MM.1S (cell line): Measurements from ENCODE around the gene MTHFD1L.

ENCODE experiments used
- DNase-seq: peaks from one replicate; pipeline ENCODE4 v3.0.0-alpha.2; 2015
- H2AFZ ChIP-seq: fragments of 300-600 bp; sonication (generic); 2 replicates; pipeline ENCODE4 v1.6.0; 2016; ENCODE audit warnings: antibody characterized with exemption, low read length
- H3F3A ChIP-seq: fragments of 300-600 bp; sonication (generic); 2 replicates; pipeline ENCODE4 v1.6.1; 2016; ENCODE audit warnings: mild to moderate bottlenecking, antibody characterized with exemption, low read length, moderate library complexity, mixed read lengths; ENCODE audit not compliant: insufficient read depth
- H3K27ac ChIP-seq: fragments of 300-600 bp; sonication (generic); 2 replicates; pipeline ENCODE4 v1.5.1; 2016; ENCODE audit warnings: mild to moderate bottlenecking, low read length
- H3K27me3 ChIP-seq: fragments of 300-600 bp; sonication (generic); replicated peaks from 2 replicates; pipeline ENCODE4 v1.6.0; 2016; ENCODE audit warnings: low read length; ENCODE audit not compliant: insufficient read depth
- H3K36me3 ChIP-seq: fragments of 300-600 bp; sonication (generic); replicated peaks from 2 replicates; pipeline ENCODE4 v1.6.1; 2016; ENCODE audit warnings: mild to moderate bottlenecking, low read length, mixed read lengths; ENCODE audit not compliant: insufficient read depth
- H3K4me1 ChIP-seq: fragments of 300-600 bp; sonication (generic); 2 replicates; pipeline ENCODE4 v1.6.1; 2016; ENCODE audit warnings: low read length, mixed read lengths
- H3K4me2 ChIP-seq: fragments of 300-600 bp; sonication (generic); 2 replicates; pipeline ENCODE4 v1.6.0; 2016; ENCODE audit warnings: low read depth, low read length
- H3K4me3 ChIP-seq: fragments of 300-600 bp; sonication (generic); 2 replicates; pipeline ENCODE4 v1.5.1; 2016; ENCODE audit warnings: low read length, mixed read lengths
- H3K79me2 ChIP-seq: fragments of 300-600 bp; sonication (generic); 2 replicates; pipeline ENCODE4 v1.6.1; 2016; ENCODE audit warnings: mixed run types, low read length, mixed read lengths
- H3K9ac ChIP-seq: fragments of 300-600 bp; sonication (generic); 2 replicates; pipeline ENCODE4 v1.6.1; 2016; ENCODE audit warnings: low read length, mixed read lengths
- H3K9me2 ChIP-seq: fragments of 300-600 bp; sonication (generic); replicated peaks from 2 replicates; pipeline ENCODE4 v1.6.1; 2016; ENCODE audit warnings: mild to moderate bottlenecking, low read length, mixed read lengths; ENCODE audit not compliant: insufficient read depth
- H3K9me3 ChIP-seq: fragments of 300-600 bp; sonication (generic); replicated peaks from 2 replicates; pipeline ENCODE4 v1.6.1; 2016; ENCODE audit warnings: mild to moderate bottlenecking, low read length, mixed read lengths; ENCODE audit not compliant: insufficient read depth
- H4K20me1 ChIP-seq: fragments of 300-600 bp; sonication (generic); 2 replicates; pipeline ENCODE4 v1.6.1; 2016; ENCODE audit warnings: mild to moderate bottlenecking, low read length, moderate library complexity, mixed read lengths; ENCODE audit not compliant: insufficient read depth
- CTCF ChIP-seq: fragments of 300-600 bp; sonication (generic); IDR thresholded peaks from 2 replicates; pipeline ENCODE4 v1.5.1; 2016; ENCODE audit warnings: antibody characterized with exemption, low read length, mixed read lengths
- EZH2 ChIP-seq: fragments of 300-600 bp; sonication (generic); optimal IDR thresholded peaks from 2 replicates; pipeline ENCODE3; 2017; ENCODE audit warnings: low read depth, mild to moderate bottlenecking, antibody characterized with exemption, low read length, mixed read lengths
- EZH2phosphoT487 ChIP-seq: fragments of 300-600 bp; sonication (generic); IDR thresholded peaks from 2 replicates; pipeline ENCODE4 v1.6.1; 2018; ENCODE audit warnings: antibody characterized with exemption, low read length

Gene MTHFD1L

DNA sequence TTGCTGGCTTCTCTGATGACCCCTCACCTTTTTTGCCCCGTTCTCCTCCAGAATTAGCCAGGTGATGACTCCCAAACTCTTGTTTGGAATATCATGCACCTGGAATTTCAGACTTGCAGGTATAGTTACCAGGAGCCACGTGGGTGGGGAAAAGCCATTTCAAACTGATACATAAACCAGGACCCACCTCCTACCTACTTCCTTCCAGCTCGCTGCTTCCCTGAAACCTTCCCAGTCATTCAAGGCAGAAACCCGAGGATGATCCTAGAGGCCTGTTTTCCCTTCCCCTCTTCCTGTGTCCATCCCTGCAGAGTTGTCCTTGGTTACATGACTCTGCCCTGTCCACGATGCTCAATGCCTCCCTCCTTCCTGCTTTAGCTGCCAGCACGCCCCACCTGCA is 101.9 kb downstream of the MTHFD1L start:
- no peak overlapping the region for H3K27ac ChIP-seq
- no peaks in the 10 kb centered on the region for H3K27me3 ChIP-seq
- no peak for DNase-seq
- H4K20me1 ChIP-seq = no peaks in the 10 kb centered on the region
- H3K79me2 ChIP-seq = no peaks in the 10 kb centered on the region
- H3F3A ChIP-seq = no peaks in the 10 kb centered on the region
- no peak overlapping the region for H3K4me2 ChIP-seq
- H3K9me2 ChIP-seq = no peaks in the 10 kb centered on the region
- TF ChIP-seq EZH2phosphoT487 (no peak), CTCF (no peak), EZH2 (no peak)
- H3K4me3 ChIP-seq = no peak overlapping the region
- H2AFZ ChIP-seq = no peak overlapping the region
- H3K9ac ChIP-seq = no peak overlapping the region
- no peaks in the 10 kb centered on the region for H3K4me1 ChIP-seq
- H3K36me3 ChIP-seq = no peaks in the 10 kb centered on the region
- H3K9me3 ChIP-seq = no peaks in the 10 kb centered on the region

DNA sequence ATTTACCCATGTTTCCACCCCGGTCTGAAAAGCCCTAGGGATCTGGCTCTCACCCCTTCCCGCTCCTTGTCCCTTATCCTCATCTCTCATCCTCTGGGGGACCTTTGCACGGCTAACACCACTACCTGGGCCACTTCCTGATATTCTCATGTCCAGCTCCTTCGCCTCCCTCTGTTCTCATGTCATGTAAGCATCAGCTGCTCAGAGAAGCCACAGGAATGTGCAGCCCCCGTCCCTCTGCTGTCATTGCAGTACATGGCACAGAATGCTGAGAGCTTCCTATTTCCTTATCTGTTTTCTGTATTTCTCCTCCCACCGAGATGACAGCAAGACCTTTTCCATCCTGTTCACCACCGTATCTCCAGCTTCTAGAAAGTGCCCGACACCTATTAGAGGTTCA is 102.4 kb downstream of the MTHFD1L start:
- H3K9me3 ChIP-seq = no peaks in the 10 kb centered on the region
- H3K4me3 ChIP-seq = no peak overlapping the region
- no peaks in the 10 kb centered on the region for H3K27me3 ChIP-seq
- no peak overlapping the region for H3K9ac ChIP-seq
- no peak overlapping the region for H2AFZ ChIP-seq
- H3K4me2 ChIP-seq = no peak overlapping the region
- H3K79me2 ChIP-seq = no peaks in the 10 kb centered on the region
- no peak for DNase-seq
- no peak for TF ChIP-seq EZH2
- TF ChIP-seq CTCF = no peak
- no peak for TF ChIP-seq EZH2phosphoT487
- no peaks in the 10 kb centered on the region for H3K9me2 ChIP-seq
- no peaks in the 10 kb centered on the region for H3K4me1 ChIP-seq
- no peaks in the 10 kb centered on the region for H3K36me3 ChIP-seq
- no peak overlapping the region for H3K27ac ChIP-seq
- H3F3A ChIP-seq = no peaks in the 10 kb centered on the region
- H4K20me1 ChIP-seq = no peaks in the 10 kb centered on the region

DNA sequence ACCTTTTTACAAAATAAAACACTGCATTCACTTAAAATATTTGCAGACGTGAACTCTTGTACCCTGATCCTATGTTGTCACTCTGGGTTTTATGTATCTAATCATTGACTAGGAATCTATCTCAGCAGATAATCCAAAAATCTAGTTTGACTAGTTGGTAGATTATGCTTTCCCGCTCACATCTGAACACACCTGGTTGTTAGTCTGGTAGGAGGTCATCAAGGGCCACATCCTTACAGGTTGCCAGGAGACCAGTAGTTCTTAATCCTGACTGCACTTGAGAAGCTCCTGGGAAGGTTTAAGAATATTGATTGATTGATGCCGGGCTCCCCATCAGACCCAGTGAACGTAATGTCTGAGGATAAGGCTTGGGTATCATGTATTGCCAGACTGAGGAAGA is 104.4 kb downstream of the MTHFD1L start:
- H3K4me1 ChIP-seq = no peaks in the 10 kb centered on the region
- no peak for DNase-seq
- H3K36me3 ChIP-seq = no peaks in the 10 kb centered on the region
- no peaks in the 10 kb centered on the region for H3K9me2 ChIP-seq
- H4K20me1 ChIP-seq = no peaks in the 10 kb centered on the region
- no peaks in the 10 kb centered on the region for H3K9me3 ChIP-seq
- H2AFZ ChIP-seq = no peak overlapping the region
- no peaks in the 10 kb centered on the region for H3F3A ChIP-seq
- no peak overlapping the region for H3K4me3 ChIP-seq
- no peaks in the 10 kb centered on the region for H3K79me2 ChIP-seq
- no peak overlapping the region for H3K9ac ChIP-seq
- TF ChIP-seq EZH2phosphoT487 (no peak), CTCF (no peak), EZH2 (no peak)
- no peak overlapping the region for H3K27ac ChIP-seq
- no peaks in the 10 kb centered on the region for H3K27me3 ChIP-seq
- H3K4me2 ChIP-seq = no peak overlapping the region
